NCI-H510A (cell line): ENCODE measurements around the gene MARK3.

Experiments used
- DNase-seq: peaks from one replicate; lab custom pipeline; 2025; lab: John Stamatoyannopoulos, UW

Gene MARK3

GRCh38 chr14:103367995-103368394, 17.2 kb upstream of the MARK3 start:
- DNase-seq: no peak

GRCh38 chr14:103370087-103370486, 15.1 kb upstream of the MARK3 start:
- DNase-seq: no peak

- DNase-seq: no peak
Observed at GRCh38 chr14:103372017-103372416, 13.2 kb upstream of the MARK3 start.

DNA sequence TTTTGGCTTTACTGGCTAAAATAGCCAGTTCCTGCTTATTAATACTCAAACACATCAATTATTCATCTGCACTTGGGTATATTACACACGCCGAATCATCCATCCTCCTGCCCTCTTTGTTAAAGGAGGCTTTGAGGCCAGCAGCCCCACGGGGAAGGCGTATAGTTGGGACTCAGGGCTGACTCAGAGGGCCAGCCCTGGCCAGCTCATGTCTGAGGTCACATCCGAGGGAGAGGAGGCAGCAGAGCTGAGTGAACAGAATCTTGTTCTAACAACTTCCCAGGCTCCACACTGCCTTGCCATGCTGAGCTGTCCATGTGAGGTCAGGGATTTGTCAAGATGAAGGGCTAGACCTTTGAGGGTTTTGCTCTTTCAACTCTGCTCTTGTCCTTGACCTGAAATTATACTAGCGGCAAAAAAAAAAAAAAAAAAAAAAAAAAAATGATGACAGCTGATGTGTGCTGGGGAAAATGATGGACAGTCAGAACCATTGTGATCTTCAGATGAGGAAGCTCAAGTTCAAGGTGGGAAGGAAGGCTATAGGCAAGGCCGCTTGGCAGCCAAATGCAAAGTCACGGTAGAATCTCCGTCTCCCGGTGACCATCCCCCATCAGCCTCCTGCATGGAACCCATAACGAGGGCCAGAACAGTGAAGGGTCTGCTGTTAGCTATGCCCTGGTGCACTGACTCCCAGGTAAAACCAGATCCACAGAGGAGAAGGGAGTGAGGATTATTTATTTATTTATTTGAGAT, 12.5 kb upstream of the MARK3 start:
- no peak for DNase-seq

DNA sequence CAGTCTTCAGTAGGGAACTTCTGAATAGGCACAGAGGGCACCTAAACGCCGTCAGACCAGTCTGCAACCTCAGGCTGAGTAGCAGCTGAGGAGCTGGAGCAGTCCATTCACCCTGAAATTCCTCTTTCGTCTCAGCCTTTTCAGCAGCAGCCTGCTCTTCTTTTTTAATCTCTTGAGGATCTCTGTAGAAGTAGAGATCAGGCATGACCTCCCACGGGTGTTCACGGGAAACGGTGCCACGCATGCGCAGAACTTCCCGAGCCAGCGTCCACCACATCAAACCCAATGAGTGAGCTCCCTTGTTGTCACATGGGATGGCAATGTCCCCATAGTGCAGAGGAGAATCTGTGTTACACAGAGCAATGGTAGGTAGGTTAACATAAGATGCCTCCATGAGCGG, 11.1 kb upstream of the MARK3 start:
- DNase-seq: no peak

- no peak for DNase-seq
Observed at GRCh38 chr14:103377522-103378037, 7.6 kb upstream of the MARK3 start.

DNA sequence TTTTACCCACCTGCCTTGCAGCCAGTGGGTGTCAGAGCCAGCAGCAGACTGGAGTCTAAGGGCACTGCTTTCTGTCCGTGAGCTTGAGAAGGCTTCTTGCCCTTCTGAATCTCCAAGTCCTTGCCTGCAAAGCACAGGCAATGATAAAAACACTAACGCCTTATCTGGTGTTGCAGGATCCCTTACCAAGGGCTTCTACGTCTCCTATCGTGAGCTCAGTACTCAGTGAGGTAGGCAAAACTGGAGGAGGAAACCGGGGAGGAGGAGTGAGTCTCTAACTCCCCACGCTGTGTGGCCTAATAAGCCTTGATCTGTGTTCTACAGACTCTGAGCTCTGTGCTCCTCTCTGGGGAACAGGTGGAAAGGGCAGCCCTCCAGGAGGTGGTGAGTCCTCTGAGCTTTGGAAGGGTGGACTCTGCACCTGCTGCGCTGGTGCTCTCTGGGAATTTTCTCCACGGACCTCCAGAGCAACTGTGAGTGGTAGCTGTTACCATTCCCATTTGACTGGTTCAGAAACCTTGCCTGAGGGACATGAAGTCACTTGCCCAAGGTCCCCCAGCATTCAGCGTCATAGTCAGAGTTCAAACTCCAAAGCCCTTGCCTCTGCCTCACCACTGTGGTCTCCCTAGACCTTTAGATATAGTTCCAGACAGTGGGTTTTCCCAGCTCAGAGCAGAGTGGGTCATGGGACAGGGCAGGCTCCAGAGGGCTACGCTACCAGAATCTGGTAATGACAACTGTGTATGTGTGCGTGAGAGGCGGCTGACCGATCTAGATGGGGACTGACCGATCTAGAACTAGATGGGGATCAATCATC, 7.0 kb upstream of the MARK3 start:
- no peak for DNase-seq

- DNase-seq: no peak
Observed at GRCh38 chr14:103380719-103381377, 4.4 kb upstream of the MARK3 start.

GRCh38 chr14:103382376-103382775, 2.8 kb upstream of the MARK3 start:
- DNase-seq: no peak

DNA sequence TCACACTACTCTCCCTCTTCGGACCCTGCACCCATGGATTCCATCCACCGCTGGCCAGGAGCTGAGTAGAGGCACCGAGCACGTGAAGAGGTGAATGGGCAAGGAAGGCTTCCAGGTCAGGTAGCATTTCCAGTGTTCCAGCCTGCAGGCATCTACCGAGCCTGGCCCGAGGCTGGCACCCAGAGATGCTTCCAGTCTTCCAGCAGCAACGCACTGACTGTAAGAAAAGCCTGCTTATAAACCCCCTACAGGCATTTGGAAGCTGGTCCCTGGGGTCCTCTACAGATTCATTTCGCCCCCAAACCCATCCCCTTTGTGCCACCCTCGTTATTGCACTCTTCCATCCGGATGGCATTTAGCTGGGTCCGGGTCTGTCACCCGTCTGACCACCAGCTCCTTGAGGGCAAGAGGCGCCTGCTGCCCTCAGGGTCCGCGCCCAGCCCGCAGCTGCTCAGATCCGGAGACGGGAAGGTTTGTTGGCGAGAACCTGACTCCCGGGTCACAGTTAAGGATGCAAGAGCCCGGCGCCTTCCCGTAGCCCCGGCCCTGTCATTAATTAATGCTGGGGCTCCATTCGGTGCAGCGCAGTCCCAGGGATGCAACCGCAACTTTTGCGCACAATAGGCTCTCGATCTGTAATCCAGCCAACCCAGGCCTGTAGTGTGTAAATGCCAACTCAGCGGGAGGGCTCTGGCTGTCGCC, 614 bp upstream of the MARK3 start:
- no peak for DNase-seq

DNA sequence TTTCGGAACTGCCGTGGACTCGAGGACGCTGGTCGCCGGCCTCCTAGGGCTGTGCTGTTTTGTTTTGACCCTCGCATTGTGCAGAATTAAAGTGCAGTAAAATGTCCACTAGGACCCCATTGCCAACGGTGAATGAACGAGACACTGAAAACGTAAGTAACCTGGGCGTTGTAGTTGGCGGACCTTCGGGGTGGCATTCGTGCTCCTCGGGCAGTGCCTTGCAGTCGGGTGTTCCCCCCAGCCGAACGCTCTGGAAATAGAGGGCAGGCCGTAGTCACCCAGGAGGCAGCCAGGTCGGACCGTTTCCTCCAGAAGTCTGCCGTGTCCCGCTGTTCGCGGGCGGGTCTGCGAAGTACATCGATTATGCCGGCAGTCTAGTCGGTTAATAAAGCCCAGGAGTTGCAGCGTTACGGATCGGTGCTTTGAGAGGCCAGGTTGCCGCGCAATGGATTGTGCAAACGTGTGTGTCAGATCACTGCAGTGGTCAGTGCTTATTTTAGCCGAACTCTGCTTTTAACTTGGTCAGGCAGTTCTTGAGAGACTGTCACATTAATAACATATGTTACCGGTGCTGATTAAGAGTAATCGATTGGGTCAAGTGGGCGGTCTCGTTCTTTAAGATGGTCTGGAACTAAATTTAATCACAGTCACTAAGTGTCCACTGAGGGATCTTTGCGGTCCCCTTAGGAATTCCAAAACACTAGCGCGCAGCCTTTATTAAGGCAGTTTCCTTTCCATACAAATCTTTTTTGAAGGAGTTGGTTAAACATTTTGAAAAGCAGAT, 906 bp downstream of the MARK3 start:
- DNase-seq: no peak

DNA sequence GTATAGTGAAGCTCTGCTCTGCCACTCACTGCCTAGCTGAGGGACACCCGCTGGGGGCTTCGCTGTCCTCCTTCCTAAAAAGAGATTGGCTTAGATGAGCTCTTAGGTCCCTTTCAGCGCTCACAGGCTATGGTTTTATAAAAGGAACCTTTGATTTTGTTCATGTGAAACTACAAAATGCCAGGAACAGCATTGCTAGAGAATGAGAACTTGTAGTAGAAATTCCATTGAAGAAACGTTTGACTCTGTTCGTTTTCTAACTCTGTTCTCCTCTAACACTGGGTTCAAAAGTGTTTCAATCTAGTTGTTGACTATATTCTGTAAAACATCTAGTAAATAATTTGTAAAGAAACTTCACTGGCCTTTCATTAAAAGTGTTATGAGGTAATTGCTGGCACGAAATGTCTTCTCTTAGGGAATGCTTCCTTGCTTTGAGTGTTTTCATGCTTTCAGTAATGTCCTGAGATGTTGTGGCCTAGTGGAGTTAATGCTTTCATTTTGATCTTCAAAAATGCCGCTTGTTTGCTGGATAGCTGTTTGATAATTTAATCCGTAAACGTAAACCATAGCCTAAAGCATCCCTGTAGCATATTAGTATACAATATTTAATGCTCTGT, 1.6 kb downstream of the MARK3 start:
- DNase-seq: no peak

GRCh38 chr14:103388664-103389063, 3.4 kb downstream of the MARK3 start:
- no peak for DNase-seq

- no peak for DNase-seq
Observed at GRCh38 chr14:103390605-103391004, 5.4 kb downstream of the MARK3 start.

GRCh38 chr14:103391048-103391447, 5.8 kb downstream of the MARK3 start:
- no peak for DNase-seq

DNA sequence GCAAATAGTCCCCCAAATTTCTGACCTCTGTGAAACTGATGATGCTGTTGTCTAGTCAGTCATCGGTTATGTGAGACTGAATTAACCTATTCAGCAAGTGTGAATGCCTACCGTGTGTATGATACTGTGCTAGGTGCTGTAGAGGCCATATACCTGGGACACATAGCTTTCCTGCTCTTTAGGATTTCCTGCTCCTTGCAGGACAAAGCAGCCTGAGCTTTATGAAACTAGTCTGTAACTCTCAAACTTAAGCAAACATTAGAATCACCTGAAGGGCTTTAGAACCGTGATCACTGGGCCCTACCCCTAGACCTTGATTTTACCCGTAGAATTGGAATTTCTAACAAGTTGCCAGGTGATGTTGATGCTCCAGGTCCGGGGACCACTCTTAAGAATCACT, 6.9 kb downstream of the MARK3 start:
- no peak for DNase-seq

DNA sequence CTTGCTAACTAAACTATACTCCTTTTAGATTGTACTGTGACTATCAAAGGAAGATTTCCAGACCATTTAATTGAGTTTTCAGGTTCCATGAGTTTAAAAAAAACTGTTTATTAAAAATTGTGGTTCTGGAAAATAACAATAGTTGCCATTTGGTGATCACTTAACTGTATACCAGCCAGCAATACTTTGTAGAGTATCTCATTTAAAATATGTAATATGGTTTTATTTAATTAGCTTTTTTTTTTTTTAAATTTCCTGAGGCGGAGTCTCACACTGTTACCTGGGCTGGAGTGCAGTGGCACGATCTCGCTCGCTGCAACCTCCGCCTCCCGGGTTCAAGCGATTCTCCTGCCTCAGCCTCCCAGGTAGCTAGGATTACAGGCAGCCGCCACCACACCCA, 7.4 kb downstream of the MARK3 start:
- no peak for DNase-seq

DNA sequence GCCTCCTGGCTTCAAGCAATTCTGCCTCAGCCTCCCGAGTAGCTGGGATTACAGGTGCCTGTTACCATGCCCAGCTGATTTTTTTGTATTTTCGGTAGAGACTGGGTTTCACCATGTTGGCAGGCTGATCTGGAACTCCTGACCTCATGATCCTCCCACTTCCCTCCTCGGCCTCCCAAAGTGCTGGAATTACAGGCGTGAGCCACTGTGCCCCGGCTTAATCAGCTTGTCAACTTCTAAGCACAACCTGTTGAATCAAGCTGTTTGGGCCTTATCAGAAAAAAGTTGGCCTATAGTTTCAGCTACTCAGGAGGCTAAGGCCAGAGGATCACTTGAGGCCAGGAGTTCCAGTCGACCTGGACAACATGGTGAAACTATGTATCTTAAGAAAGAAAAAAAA, 7.9 kb downstream of the MARK3 start:
- no peak for DNase-seq

GRCh38 chr14:103393676-103394626, 8.7 kb downstream of the MARK3 start:
- DNase-seq: no peak

DNA sequence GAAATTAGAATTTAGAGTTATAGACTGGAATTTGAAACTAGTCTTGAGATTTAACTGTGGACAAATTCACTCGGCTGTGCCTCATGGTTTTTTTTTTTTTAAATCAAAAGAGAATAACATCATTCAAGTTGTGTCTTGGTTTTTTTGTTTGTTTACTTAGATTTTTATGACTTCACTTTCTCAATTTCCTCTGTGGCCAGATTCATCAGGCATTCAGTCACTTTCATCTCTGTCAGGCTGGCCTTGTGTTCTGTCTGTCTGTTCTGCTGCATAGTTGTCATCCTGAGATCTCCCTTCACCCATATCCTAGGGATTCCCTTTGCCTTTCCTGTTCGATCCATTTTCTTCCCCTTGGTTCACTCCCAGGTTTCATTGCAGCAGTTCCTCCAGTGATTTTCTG, 10.0 kb downstream of the MARK3 start:
- no peak for DNase-seq
